ENCODE data around the gene AFF2. TPM values are rescaled to one million over a fixed set of nuclear protein-coding genes. Genes with fewer than 3 reads are reported as not detected.

AFF2 gene
- total RNA-seq, 1 experiment from 2014 or later: 0.05 TPM

- no peaks in the 10 kb centered on the region for H3K79me2 ChIP-seq (ENCODE audit: insufficient read depth, low read length)
- ATAC-seq (no peak), DNase-seq (ENCODE audit: low read depth, low spot score) (no peak)
- no peaks in the 10 kb centered on the region for H3K9me3 ChIP-seq (ENCODE audit: control insufficient read depth in 1 of 2, insufficient read depth in 1 of 2, low read depth in 1 of 2, low read length in 2 of 2)
- H3K9me2 ChIP-seq (ENCODE audit: insufficient read depth): no peaks in the 10 kb centered on the region
- no TSS peak for BruUV-seq (replicated peaks)
- H3K36me3 ChIP-seq (ENCODE audit: control insufficient read depth in 1 of 2, insufficient read depth in 2 of 2, low read length in 2 of 2): no peaks in the 10 kb centered on the region
- H3K27me3 ChIP-seq (ENCODE audit: insufficient read depth, low read length): no peaks in the 10 kb centered on the region
- ChIA-PET CTCF (no interaction called here), RAD21 (ENCODE audit: low non-redundant PET in 1 of 2, low total read pairs in 2 of 2, uncharacterized antibody in 2 of 2, unreplicated experiment in 2 of 2) (no interaction called here), POLR2A (no interaction called here)
- H3K9ac ChIP-seq (ENCODE audit: low read length): no peak overlapping the region
- H3K4me2 ChIP-seq (ENCODE audit: low read length): no peak overlapping the region
- no peaks in the 10 kb centered on the region for H4K20me1 ChIP-seq (ENCODE audit: insufficient read depth)
- no peak overlapping the region for H2AFZ ChIP-seq (ENCODE audit: low read depth, low read length, poor library complexity, severe bottlenecking)
- H3K27ac ChIP-seq (ENCODE audit: low read depth, low read length): no peak overlapping the region
- H3K4me1 ChIP-seq (ENCODE audit: control insufficient read depth in 1 of 2, insufficient read depth in 2 of 2, low read length in 2 of 2): no peaks in the 10 kb centered on the region
- intact Hi-C loops (cut with micrococcal nuclease): no loop called here
- TF ChIP-seq RAD21 (IDR thresholded peaks at IDR 0.05; ENCODE audit: low read depth) (no peak), CTCF (IDR thresholded peaks at IDR 0.05 in 2 of 3, conservative IDR thresholded peaks at IDR 0.05 in 1 of 3; ENCODE audit: borderline replicate concordance in 1 of 3, insufficient read depth in 1 of 3, low read depth in 2 of 3, low read length in 2 of 3) (no peak)
- TF ChIP-seq, protein P1, sequence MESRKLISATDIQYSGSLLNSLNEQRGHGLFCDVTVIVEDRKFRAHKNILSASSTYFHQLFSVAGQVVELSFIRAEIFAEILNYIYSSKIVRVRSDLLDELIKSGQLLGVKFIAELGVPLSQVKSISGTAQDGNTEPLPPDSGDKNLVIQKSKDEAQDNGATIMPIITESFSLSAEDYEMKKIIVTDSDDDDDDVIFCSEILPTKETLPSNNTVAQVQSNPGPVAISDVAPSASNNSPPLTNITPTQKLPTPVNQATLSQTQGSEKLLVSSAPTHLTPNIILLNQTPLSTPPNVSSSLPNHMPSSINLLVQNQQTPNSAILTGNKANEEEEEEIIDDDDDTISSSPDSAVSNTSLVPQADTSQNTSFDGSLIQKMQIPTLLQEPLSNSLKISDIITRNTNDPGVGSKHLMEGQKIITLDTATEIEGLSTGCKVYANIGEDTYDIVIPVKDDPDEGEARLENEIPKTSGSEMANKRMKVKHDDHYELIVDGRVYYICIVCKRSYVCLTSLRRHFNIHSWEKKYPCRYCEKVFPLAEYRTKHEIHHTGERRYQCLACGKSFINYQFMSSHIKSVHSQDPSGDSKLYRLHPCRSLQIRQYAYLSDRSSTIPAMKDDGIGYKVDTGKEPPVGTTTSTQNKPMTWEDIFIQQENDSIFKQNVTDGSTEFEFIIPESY (IDR thresholded peaks at IDR 0.05; ENCODE audit: extremely low read depth, insufficient replicate concordance, low read length): no peak
- H3K4me3 ChIP-seq (replicated peaks in 1 of 2; ENCODE audit: low read depth in 1 of 2, low read length in 2 of 2): no peak overlapping the region
Measured at GRCh38 chrX:148784137-148784536, 283.7 kb downstream of the AFF2 start.

- Histone ChIP-seq H3K4me3 (replicated peaks in 1 of 2; ENCODE audit: low read depth in 1 of 2, low read length in 2 of 2) (no peak overlapping the region), H3K4me2 (ENCODE audit: low read length) (no peak overlapping the region), H4K20me1 (ENCODE audit: insufficient read depth) (no peaks in the 10 kb centered on the region), H3K27ac (ENCODE audit: low read depth, low read length) (no peak overlapping the region), H3K9me2 (ENCODE audit: insufficient read depth) (no peaks in the 10 kb centered on the region), H3K9ac (ENCODE audit: low read length) (no peak overlapping the region), H3K79me2 (ENCODE audit: insufficient read depth, low read length) (no peaks in the 10 kb centered on the region), H2AFZ (ENCODE audit: low read depth, low read length, poor library complexity, severe bottlenecking) (no peak overlapping the region), H3K4me1 (ENCODE audit: control insufficient read depth in 1 of 2, insufficient read depth in 2 of 2, low read length in 2 of 2) (no peaks in the 10 kb centered on the region), H3K9me3 (ENCODE audit: control insufficient read depth in 1 of 2, insufficient read depth in 1 of 2, low read depth in 1 of 2, low read length in 2 of 2) (no peaks in the 10 kb centered on the region), H3K27me3 (ENCODE audit: insufficient read depth, low read length) (no peaks in the 10 kb centered on the region), H3K36me3 (ENCODE audit: control insufficient read depth in 1 of 2, insufficient read depth in 2 of 2, low read length in 2 of 2) (no peaks in the 10 kb centered on the region)
- TF ChIP-seq EZH2 (IDR thresholded peaks at IDR 0.05): no peak
- no peak for TF ChIP-seq CBX3 (IDR thresholded peaks at IDR 0.05; ENCODE audit: low read depth)
- TF ChIP-seq POLR2AphosphoS5 (IDR thresholded peaks at IDR 0.05; ENCODE audit: low read depth, low read length): no peak
- no peak for TF ChIP-seq ZFX (IDR thresholded peaks at IDR 0.05)
- no peak for TF ChIP-seq POLR2A (IDR thresholded peaks at IDR 0.05; ENCODE audit: borderline replicate concordance, extremely low read depth, insufficient read depth, insufficient read length)
- no peak for TF ChIP-seq JUND (IDR thresholded peaks at IDR 0.05)
- no peak for TF ChIP-seq FOSL1 (IDR thresholded peaks at IDR 0.05; ENCODE audit: low read depth)
- ATAC-seq (no peak), DNase-seq (ENCODE audit: low read depth, low spot score) (no peak)
- ChIA-PET RAD21 (ENCODE audit: low non-redundant PET in 1 of 2, low total read pairs in 2 of 2, uncharacterized antibody in 2 of 2, unreplicated experiment in 2 of 2) (no interaction called here), POLR2A (no interaction called here), CTCF (no interaction called here)
- intact Hi-C loops (cut with micrococcal nuclease): no loop called here
- BruUV-seq (replicated peaks): no TSS peak
Measured at GRCh38 chrX:148784856-148785255, 284.4 kb downstream of the AFF2 start.

All from HCT116 (cell line).